NT2/D1 (cell line): ENCODE results near the gene SH3BP4.

Experiments used
- DNase-seq: peaks from one replicate; pipeline ENCODE4 v3.0.0-alpha.2; 2011; ENCODE audit warnings: low read depth, low spot score
- H3K27me3 ChIP-seq: 2 replicates; pipeline ENCODE4 v1.6.0; 2011; ENCODE audit warnings: mild to moderate bottlenecking; ENCODE audit not compliant: insufficient read length, insufficient read depth
- H3K36me3 ChIP-seq: 2 replicates; pipeline ENCODE4 v1.6.1; 2011; ENCODE audit warnings: mild to moderate bottlenecking, low read length, mixed read lengths; ENCODE audit not compliant: insufficient read depth, insufficient read length
- H3K4me1 ChIP-seq: 2 replicates; pipeline ENCODE4 v1.5.1; 2011; ENCODE audit not compliant: insufficient read depth, insufficient read length
- H3K4me3 ChIP-seq: 2 replicates; pipeline ENCODE4 v1.5.1; 2011; ENCODE audit warnings: low read depth; ENCODE audit not compliant: insufficient read length
- H3K9ac ChIP-seq: 2 replicates; pipeline ENCODE4 v1.6.0; 2011; ENCODE audit warnings: low read depth; ENCODE audit not compliant: insufficient read length
- H3K9me3 ChIP-seq: 2 replicates; pipeline ENCODE4 v1.5.1; 2011; ENCODE audit warnings: mild to moderate bottlenecking, low read length; ENCODE audit not compliant: insufficient read depth
- SUZ12 ChIP-seq: IDR thresholded peaks from 2 replicates; pipeline ENCODE4 v1.6.1; 2011; ENCODE audit not compliant: insufficient read length, insufficient read depth; ENCODE audit errors: extremely low read depth
- YY1 ChIP-seq: IDR thresholded peaks from 2 replicates; pipeline ENCODE4 v1.6.1; 2011; ENCODE audit not compliant: insufficient read length, insufficient read depth
- ZNF274 ChIP-seq: IDR thresholded peaks from 2 replicates; pipeline ENCODE4 v1.6.1; 2011; ENCODE audit warnings: mild to moderate bottlenecking, low read depth, low read length

SH3BP4 gene

GRCh38 chr2:235078914-235079472, 127.2 kb downstream of the SH3BP4 start:
- H3K4me1 ChIP-seq = no peaks in the 10 kb centered on the region
- H3K9me3 ChIP-seq = peaks cover 7% of the 10 kb centered on the region; the same call in 1 of the 2 replicates
- H3K9ac ChIP-seq = no peak overlapping the region
- no peaks in the 10 kb centered on the region for H3K36me3 ChIP-seq
- TF ChIP-seq YY1 (no peak), ZNF274 (no peak), SUZ12 (no peak)
- no peaks in the 10 kb centered on the region for H3K27me3 ChIP-seq
- no peak for DNase-seq
- no peak overlapping the region for H3K4me3 ChIP-seq

GRCh38 chr2:235080101-235080500, 128.3 kb downstream of the SH3BP4 start:
- no peaks in the 10 kb centered on the region for H3K4me1 ChIP-seq
- H3K4me3 ChIP-seq = no peak overlapping the region
- no peak for DNase-seq
- no peaks in the 10 kb centered on the region for H3K27me3 ChIP-seq
- no peak overlapping the region for H3K9ac ChIP-seq
- TF ChIP-seq ZNF274 (no peak), SUZ12 (no peak), YY1 (no peak)
- H3K36me3 ChIP-seq = no peaks in the 10 kb centered on the region
- H3K9me3 ChIP-seq = peaks cover 13% of the 10 kb centered on the region; the same call in 1 of the 2 replicates

- Histone ChIP-seq H3K36me3 (no peaks in the 10 kb centered on the region), H3K4me3 (no peak overlapping the region), H3K9ac (no peak overlapping the region), H3K4me1 (no peaks in the 10 kb centered on the region), H3K27me3 (no peaks in the 10 kb centered on the region), H3K9me3 (peaks cover 17% of the 10 kb centered on the region; the same call in 1 of the 2 replicates)
- no peak for DNase-seq
- TF ChIP-seq YY1 = no peak
- TF ChIP-seq SUZ12 = no peak
These were observed 130.9 kb downstream of the SH3BP4 start for GRCh38 chr2:235082578-235083338.

GRCh38 chr2:235083822-235084221, 132.0 kb downstream of the SH3BP4 start:
- no peak overlapping the region for H3K9ac ChIP-seq
- no peaks in the 10 kb centered on the region for H3K4me1 ChIP-seq
- no peaks in the 10 kb centered on the region for H3K36me3 ChIP-seq
- TF ChIP-seq YY1 = no peak
- TF ChIP-seq SUZ12 = no peak
- TF ChIP-seq ZNF274 = no peak
- no peak for DNase-seq
- H3K4me3 ChIP-seq = no peak overlapping the region
- peaks cover 17% of the 10 kb centered on the region; the same call in 1 of the 2 replicates for H3K9me3 ChIP-seq
- no peaks in the 10 kb centered on the region for H3K27me3 ChIP-seq

- H3K9me3 ChIP-seq = peaks cover 17% of the 10 kb centered on the region; the same call in 1 of the 2 replicates
- no peaks in the 10 kb centered on the region for H3K27me3 ChIP-seq
- H3K9ac ChIP-seq = no peak overlapping the region
- H3K36me3 ChIP-seq = no peaks in the 10 kb centered on the region
- TF ChIP-seq SUZ12 (no peak), YY1 (no peak), ZNF274 (no peak)
- DNase-seq = no peak
- no peak overlapping the region for H3K4me3 ChIP-seq
- H3K4me1 ChIP-seq = no peaks in the 10 kb centered on the region
These were observed 132.6 kb downstream of the SH3BP4 start for GRCh38 chr2:235084424-235084823.

GRCh38 chr2:235085476-235085875, 133.7 kb downstream of the SH3BP4 start:
- no peak overlapping the region for H3K9ac ChIP-seq
- H3K4me3 ChIP-seq = no peak overlapping the region
- no peak for TF ChIP-seq SUZ12
- TF ChIP-seq ZNF274 = no peak
- no peak for TF ChIP-seq YY1
- no peak for DNase-seq
- H3K27me3 ChIP-seq = no peaks in the 10 kb centered on the region
- peaks cover 17% of the 10 kb centered on the region; the same call in 1 of the 2 replicates for H3K9me3 ChIP-seq
- no peaks in the 10 kb centered on the region for H3K36me3 ChIP-seq
- no peaks in the 10 kb centered on the region for H3K4me1 ChIP-seq

- Histone ChIP-seq H3K9me3 (0 out of 2 replicates have a peak, but pooled peaks cover 10% of the 10 kb centered on the region), H3K36me3 (no peaks in the 10 kb centered on the region), H3K4me1 (no peaks in the 10 kb centered on the region), H3K9ac (no peak overlapping the region), H3K27me3 (no peaks in the 10 kb centered on the region), H3K4me3 (no peak overlapping the region)
- TF ChIP-seq ZNF274 (no peak), YY1 (no peak), SUZ12 (no peak)
- DNase-seq = no peak
These were observed 134.8 kb downstream of the SH3BP4 start for GRCh38 chr2:235086481-235087184.
